ENCODE results near the gene RAPSN.

RAPSN gene

DNA sequence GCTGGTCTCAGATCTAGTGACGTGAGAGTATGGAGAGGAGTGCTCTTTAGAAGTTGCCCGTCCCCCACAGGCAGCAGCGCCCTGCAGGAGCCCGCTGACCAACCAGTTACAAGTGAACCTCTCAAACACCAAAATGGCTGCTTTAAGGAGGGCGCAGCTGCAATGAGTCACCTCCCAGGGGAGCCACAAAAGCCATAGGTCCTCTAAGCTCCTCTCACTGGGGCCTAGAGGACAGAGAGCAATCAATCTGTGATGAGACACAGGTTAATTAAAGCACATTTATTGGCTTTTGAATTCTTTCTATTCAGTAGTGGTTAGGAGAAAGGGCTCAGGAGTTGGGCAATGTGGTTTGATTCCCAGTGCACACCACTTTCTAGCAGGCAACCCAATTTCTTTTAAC, 15.5 kb upstream of the RAPSN start:
- no peak for DNase-seq

- DNase-seq = no peak
These were observed 12.9 kb upstream of the RAPSN start for GRCh38 chr11:47461876-47462275.

DNA sequence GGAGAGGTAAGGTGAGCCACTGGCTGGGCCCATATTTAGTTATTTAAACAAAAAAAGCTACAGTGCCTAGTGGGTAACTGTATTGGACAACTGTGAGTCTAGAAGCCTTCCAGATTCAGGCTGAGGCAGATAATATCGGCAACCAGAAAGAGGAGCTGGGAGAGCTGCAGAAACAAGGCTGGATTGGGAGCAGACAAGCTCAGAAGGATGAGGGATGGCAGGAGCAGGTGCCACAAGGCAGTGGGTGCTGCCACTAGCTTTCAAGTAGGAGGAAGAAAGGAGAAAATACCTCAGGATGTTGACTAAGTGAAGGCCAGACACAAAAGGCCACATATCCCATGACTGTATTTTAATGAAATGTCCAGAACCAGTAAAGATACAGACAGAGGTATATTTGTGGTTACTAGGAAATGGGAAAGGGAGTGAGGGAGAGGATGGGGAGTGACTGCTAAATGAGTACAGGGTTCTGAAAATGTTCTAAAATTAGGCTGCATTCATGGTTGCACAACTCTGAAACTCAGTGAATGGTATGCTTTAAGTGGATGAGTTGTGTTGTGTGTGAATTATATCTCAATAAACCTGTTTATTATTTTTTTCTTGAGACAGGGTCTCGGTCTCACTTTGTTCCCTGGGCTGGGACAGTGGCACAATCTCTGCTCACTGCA, 11.8 kb upstream of the RAPSN start:
- DNase-seq = no peak

- DNase-seq = peak in 1 of 2 experiments; percentile 58
These were observed 5.3 kb upstream of the RAPSN start for GRCh38 chr11:47454258-47454671.

DNA sequence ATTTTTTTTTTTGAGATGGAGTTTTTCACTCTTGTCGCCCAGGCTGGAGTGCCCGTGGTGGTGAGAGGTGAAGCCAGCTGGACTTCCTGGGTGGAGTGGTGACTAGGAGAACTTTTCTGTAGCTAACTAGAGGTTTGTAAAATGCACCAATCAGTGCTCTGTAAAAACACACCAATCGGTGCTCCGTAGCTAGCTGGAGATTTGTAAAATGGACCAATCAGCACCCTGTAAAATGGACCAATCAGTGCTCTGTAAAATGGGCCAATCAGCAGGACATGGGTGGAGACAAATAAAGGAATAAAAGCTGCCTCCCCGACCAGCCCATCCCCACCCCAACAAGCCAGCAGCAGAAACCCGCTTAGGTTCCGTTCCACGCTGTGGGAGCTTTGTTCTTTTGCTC, 4.4 kb upstream of the RAPSN start:
- no peak for DNase-seq

DNA sequence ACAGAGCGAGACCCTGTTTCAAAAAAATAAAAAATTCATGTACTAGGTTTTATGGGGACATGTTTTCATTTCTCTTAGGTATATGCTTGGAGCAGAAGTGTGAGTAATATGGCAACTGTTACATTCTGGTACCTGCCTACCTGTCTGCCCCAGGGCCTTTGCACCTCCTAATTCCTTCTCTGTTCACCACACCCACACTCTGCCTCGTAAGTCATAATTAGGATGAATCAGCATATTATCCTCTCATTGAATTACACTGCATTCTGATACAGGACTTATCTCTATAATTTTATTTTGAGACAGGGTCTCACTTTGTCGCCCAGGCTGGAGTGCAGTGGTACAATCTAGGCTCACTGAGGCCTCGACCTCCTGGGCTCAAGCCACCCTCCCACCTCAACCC, 3.1 kb upstream of the RAPSN start:
- no peak for DNase-seq

DNA sequence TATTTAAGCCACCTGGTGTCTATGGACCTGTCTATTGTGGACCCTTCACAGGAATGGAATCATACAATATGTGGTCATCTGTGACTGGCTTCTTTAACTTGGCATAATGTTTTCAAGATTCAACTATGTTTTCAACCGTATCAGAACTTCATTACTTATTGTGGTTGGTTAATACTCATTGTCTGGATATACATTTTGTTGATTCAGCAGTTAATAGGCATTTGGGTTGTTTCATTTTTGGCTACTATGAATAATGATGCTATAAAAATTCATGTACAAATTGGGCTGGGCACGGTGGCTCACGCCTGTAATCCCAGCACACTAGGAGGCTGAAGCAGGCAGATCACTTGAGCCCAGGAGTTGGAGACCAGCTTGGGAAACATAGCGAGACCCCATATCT, 2.5 kb upstream of the RAPSN start:
- DNase-seq = no peak

- DNase-seq = no peak
These were observed 605 bp upstream of the RAPSN start for GRCh38 chr11:47449541-47449940.

DNA sequence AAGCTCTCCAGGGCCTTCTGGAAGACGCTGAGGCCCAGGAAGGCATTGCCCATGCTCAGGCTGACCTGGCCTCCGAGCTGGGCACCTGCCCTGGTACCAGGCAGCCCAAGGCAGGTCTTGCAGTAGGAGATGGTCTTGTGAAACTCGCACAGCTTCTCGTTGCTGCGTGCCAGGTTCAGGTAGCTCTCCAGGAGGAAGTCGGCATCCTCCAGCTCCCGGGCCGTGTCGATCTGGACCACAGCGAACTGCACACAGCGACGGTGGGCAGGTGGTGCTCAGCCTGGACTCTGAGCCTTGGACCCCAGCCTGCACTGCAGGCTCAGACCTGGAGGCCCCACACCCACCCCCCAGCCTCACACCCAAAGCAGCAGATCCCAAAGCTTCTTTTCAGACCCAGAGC, 1.0 kb downstream of the RAPSN start:
- no peak for DNase-seq

DNA sequence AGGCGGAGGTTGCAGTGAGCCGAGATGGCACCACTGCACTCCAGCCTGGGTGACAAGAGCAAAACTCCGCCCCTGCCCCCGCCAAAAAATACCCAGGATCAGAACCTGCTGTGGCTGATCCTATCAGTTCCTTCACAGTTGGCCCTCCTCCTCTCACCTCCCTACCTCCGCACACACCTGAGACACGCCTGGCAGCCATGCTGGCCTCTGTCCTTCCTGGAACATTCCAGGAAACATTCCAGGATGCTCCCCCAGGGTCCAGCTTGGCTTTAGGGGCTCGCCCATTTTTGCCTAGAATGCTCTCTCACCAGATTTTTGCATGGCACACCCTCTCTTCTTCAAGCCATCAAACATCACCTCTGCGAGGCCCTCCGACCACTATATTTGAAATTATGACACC, 2.1 kb downstream of the RAPSN start:
- DNase-seq = no peak

DNA sequence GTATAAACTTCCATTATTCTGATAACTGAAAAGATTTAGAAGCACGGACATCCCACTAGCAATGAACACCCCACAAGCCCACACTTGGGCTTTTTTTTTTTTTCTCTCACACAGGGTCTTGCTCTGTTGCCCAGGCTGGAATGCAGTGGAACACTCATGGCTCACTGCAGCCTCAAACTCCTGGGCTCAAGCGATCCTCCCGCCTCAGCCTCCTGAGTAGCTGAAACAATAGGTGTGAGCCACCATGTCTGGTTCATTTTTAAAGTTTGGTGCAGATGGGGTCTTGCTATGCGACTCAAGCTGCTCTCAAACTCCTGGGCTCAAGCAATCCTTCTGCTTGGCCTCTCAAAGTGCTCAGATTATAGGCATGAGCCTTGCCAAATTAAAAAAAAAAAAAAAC, 3.1 kb downstream of the RAPSN start:
- DNase-seq = no peak

- DNase-seq = no peak
These were observed 5.1 kb downstream of the RAPSN start for GRCh38 chr11:47443817-47444216.

GRCh38 chr11:47443028-47443700, 5.8 kb downstream of the RAPSN start:
- DNase-seq = no peak

- DNase-seq = no peak
These were observed 6.4 kb downstream of the RAPSN start for GRCh38 chr11:47442514-47442913.

DNA sequence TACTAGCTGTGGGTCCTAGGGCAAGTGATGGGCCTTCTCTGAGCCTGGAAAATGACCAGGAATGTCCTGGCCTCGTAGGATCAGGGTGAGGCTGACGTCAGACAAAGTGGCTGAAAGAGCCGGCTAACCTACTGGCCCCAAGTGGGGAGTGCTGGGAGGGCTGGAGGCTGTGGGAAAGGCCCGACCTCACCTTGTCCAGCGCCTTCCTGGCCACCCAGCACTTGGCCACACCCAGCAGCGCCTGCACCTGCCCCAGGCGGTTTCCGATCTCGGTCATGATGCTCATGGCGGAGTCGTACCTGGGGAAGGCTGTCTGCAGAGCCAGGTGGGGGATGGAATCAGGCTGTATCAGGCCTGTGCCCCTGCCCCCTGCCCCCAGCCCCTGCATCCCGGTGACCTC, 7.5 kb downstream of the RAPSN start:
- DNase-seq = no peak

DNA sequence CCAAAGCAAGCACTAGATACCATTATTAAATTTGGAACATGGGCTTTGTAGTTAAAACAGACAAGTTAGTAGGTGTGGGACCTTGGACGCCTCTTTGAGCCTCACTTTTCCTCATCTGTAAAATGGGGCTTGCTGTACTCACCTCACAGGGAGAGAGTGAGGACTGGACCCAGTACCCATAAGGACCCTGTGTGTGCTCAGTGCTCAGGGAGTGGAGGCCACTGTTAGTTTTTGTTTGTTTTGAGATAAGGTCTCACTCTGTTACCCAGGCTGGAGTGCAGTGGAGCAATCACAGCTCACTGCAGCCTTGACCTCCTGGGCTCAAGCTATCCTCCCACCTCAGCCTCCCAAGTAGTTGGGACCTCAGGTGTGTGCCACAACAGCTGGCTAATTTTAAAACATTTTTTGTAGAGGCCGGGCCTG, 8.9 kb downstream of the RAPSN start:
- DNase-seq = no peak

GRCh38 chr11:47438721-47439120, 10.2 kb downstream of the RAPSN start:
- DNase-seq = no peak

DNA sequence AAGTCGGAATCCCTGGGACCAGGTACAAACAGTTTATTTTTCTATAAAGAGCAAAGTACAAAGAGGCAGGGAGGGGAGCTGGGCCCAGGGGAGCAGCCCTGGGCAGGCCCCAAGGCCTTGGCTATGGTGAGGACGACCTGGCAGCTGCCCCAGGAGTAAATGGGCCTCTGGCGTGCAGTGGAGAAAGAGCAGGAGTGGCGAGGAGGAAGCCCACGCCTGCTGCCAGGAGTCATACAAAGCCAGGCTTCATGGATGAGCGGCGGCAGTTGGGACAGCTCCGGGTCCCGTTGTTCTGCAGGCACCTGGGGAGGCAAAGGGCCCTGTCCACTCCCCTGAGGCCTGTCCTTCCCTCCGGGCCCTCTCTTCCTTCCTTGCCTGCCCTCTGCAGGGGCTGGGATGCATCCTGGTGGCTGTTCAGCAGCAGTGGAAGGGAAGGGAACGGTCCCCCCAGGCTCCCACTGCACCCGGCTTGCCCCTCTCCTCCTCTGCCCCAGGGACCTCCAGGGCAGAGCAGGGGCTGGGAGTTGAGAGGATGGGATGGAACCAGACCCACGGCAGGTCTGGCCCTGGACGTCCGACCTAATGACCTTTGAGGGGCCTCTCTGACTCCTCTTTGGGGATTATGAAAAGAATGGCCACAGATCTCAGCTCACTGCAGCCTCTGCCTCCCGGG, 11.1 kb downstream of the RAPSN start:
- no peak for DNase-seq

GRCh38 chr11:47437218-47437745, 11.7 kb downstream of the RAPSN start:
- no peak for DNase-seq

- DNase-seq = no peak
These were observed 12.2 kb downstream of the RAPSN start for GRCh38 chr11:47436726-47437125.

DNA sequence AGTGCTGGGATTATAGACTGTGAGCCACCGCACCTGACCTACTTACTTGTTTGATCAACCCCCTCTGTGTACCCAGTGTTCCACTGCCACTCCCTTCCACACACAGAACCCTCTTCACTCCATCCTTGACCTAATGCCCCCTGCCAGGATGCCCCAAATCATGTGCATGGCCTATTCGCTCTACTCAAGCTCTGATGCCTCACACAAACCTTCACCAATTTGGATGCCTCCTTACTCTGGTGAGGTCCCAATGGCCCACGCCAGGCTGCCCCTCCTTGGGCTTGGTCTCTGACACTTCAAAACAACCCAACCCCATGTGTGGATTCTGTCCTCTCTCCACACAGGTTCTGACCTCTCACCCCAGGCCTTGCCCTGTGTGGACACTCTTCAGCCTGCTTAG, 13.2 kb downstream of the RAPSN start:
- no peak for DNase-seq

DNA sequence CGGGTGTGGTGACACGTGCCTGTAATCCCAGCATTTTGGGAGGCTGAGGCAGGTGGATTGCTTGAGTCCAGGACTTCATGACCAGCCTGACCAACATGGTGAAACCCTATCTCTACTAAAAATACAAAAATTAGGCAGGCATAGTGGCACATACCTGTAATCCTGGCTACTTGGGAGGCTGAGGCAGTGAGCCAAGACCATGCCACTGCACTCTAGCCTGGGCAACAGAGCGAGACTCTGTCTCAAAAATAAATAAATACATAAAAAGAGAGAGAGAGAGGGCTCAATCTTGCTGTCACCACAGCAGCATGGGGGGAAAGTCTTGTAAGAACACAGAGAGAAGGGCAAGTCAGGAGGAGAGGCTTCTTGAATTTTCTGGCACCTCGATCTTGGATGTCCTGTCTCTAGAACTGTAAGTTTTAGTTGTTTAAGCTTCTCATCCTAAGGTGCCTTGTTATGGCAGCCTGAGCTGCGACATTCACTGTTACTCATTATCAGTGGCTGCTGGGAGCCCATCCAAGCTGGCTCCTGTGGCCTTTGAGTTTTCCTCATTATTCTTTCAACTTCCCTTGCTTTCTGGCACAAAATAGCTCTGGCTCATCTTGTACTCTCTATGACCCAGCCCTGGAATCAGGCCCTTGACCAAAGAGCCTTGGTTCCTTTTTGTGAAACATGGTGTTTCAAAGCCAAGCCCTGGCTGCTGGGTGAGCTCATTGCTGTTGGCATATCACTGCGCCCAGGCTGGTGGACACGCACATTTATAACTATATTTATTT, 14.7 kb downstream of the RAPSN start:
- DNase-seq = no peak

GRCh38 chr11:47433157-47433556, 15.8 kb downstream of the RAPSN start:
- no peak for DNase-seq
